ENCODE results near the gene TIMM29.
A peak's percentile ranks its signal among the peaks of the same experiment; 100 is the strongest.

The TIMM29 gene

GRCh38 chr19:10912619-10913018 is 16.0 kb upstream of the TIMM29 start:
- no peak for DNase-seq (ENCODE audit: low read depth)
- H3K4me3 ChIP-seq (ENCODE audit: low read length): no peak overlapping the region
- no peak for TF ChIP-seq CTCF (IDR thresholded peaks at IDR 0.05; ENCODE audit: insufficient read depth, low read depth, low read length, missing control alignments)

- H3K4me3 ChIP-seq (ENCODE audit: low read length): no peak overlapping the region
- TF ChIP-seq CTCF (IDR thresholded peaks at IDR 0.05; ENCODE audit: insufficient read depth, low read depth, low read length, missing control alignments): no peak
- DNase-seq (ENCODE audit: low read depth): no peak
Observed at GRCh38 chr19:10913716-10914340, 14.8 kb upstream of the TIMM29 start.

- peak; percentile 81 for DNase-seq (ENCODE audit: low read depth)
- no peak for TF ChIP-seq CTCF (IDR thresholded peaks at IDR 0.05; ENCODE audit: insufficient read depth, low read depth, low read length, missing control alignments)
Observed at GRCh38 chr19:10915130-10916091, 13.2 kb upstream of the TIMM29 start.

GRCh38 chr19:10916602-10917001 is 12.0 kb upstream of the TIMM29 start:
- TF ChIP-seq CTCF (IDR thresholded peaks at IDR 0.05; ENCODE audit: insufficient read depth, low read depth, low read length, missing control alignments): no peak
- no peak overlapping the region for H3K4me3 ChIP-seq (ENCODE audit: low read length)
- no peak for DNase-seq (ENCODE audit: low read depth)

More at GRCh38 chr19:10915130-10916091, 13.2 kb upstream of the TIMM29 start:
- no peak overlapping the region for H3K4me3 ChIP-seq (ENCODE audit: low read length)

- no peak for DNase-seq (ENCODE audit: low read depth)
- no peak for TF ChIP-seq CTCF (IDR thresholded peaks at IDR 0.05; ENCODE audit: insufficient read depth, low read depth, low read length, missing control alignments)
- no peak overlapping the region for H3K4me3 ChIP-seq (ENCODE audit: low read length)
Observed at GRCh38 chr19:10918359-10918758, 10.3 kb upstream of the TIMM29 start.

- no peak for TF ChIP-seq CTCF (IDR thresholded peaks at IDR 0.05; ENCODE audit: insufficient read depth, low read depth, low read length, missing control alignments)
- no peak overlapping the region for H3K4me3 ChIP-seq (ENCODE audit: low read length)
- DNase-seq (ENCODE audit: low read depth): no peak
Observed at GRCh38 chr19:10919352-10920287, 9.0 kb upstream of the TIMM29 start.

Data from epithelial cell of esophagus (primary cell).